ENCODE data around the gene TIMELESS. TPM values are rescaled to one million over a fixed set of nuclear protein-coding genes. Genes with fewer than 3 reads are reported as not detected.
A peak's percentile ranks its signal among the peaks of the same experiment; 100 is the strongest.
"Not testable (repeated sequence)": the region's sequence is repeated elsewhere in the genome, so short reads cannot be mapped to it uniquely, and the experiment has no call there.

TIMELESS gene, protein sequence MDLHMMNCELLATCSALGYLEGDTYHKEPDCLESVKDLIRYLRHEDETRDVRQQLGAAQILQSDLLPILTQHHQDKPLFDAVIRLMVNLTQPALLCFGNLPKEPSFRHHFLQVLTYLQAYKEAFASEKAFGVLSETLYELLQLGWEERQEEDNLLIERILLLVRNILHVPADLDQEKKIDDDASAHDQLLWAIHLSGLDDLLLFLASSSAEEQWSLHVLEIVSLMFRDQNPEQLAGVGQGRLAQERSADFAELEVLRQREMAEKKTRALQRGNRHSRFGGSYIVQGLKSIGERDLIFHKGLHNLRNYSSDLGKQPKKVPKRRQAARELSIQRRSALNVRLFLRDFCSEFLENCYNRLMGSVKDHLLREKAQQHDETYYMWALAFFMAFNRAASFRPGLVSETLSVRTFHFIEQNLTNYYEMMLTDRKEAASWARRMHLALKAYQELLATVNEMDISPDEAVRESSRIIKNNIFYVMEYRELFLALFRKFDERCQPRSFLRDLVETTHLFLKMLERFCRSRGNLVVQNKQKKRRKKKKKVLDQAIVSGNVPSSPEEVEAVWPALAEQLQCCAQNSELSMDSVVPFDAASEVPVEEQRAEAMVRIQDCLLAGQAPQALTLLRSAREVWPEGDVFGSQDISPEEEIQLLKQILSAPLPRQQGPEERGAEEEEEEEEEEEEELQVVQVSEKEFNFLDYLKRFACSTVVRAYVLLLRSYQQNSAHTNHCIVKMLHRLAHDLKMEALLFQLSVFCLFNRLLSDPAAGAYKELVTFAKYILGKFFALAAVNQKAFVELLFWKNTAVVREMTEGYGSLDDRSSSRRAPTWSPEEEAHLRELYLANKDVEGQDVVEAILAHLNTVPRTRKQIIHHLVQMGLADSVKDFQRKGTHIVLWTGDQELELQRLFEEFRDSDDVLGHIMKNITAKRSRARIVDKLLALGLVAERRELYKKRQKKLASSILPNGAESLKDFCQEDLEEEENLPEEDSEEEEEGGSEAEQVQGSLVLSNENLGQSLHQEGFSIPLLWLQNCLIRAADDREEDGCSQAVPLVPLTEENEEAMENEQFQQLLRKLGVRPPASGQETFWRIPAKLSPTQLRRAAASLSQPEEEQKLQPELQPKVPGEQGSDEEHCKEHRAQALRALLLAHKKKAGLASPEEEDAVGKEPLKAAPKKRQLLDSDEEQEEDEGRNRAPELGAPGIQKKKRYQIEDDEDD
- total RNA-seq (2014; rRNA removed), result 25.3 and 25.9 TPM in 2 replicates
- 23.3 TPM for polyA plus RNA-seq (2012)

DNA sequence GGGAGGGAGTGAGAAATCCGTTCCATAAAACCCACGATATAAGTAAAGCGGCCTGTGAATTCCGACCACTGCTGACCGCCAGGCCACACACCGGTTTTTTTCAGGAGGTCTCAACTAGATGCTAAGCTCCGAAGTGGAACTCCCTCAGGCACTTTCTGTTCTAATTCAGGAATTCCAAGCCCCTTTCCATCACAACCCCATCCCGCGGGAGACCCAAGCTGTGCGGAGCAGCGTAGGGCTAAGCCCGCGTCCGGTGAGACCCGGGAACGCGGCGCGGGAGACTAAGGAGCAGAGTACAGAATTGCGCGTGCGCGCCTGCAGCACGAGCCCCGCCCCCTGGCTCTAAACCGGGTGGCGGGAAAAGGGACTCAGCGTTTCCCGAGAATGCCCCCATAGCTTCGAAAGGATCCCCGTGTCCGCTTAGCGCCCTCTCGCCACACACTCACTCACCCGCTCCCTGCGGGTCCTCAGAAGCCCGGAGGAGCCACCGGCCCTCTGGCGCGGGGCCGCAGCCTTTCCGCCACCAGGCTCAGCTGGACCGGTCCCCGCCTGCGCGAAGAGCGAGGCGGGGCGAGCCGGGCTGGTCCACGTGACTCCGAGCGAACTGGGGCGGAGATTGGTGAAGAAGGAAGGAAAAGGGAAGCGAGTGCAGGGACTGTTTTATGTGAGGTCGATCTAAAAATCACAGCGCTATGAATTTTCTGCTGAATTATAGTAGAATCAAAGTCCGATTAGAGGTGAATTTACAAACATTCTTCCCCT, at the start of gene TIMELESS:
Gene TIMELESS (minus strand): TSS at position 567 of the 762 bp plus-strand sequence. CDS start 15,256 bp downstream, outside the sequence.
- DNase-seq (ENCODE audit: low read depth), result peak; percentile 86

DNA sequence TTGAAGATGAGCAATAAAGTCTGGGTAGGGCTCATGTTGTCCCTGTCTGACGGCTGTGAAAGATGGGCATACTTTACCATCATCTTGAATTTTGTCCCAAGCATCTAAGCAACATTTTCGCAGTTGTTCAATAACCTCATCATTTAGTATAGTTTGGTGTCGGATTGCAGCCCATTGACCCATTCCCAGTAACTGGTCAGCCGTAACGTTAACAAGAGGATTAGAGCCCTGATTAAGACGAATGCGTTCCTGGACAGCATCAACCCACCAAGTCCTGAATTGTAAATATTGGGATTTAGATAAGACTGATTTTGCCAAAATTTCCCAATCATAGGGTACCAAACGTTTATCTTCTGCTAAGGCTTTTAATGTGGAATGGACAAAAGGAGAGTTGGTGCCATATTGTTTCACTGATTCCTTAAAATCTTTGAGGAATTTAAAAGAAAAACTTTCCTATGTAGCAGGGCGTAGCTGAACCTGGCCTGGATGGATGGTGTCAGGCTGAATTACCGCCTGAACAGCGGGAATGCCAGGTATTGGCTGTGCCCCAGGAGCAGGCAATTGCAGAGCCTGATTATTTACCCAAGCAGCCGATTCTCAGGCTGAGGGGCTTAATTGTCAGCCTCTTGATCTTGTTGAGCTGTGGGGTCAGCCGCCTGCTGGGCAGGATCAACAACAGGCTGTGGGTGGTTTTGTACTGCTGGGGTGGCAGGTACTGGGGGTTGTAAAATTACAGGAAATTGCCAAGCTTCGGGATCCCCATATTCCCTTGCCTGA, 49.1 kb upstream of the TIMELESS start:
- DNase-seq (ENCODE audit: low read depth), result not testable (repeated sequence)

DNA sequence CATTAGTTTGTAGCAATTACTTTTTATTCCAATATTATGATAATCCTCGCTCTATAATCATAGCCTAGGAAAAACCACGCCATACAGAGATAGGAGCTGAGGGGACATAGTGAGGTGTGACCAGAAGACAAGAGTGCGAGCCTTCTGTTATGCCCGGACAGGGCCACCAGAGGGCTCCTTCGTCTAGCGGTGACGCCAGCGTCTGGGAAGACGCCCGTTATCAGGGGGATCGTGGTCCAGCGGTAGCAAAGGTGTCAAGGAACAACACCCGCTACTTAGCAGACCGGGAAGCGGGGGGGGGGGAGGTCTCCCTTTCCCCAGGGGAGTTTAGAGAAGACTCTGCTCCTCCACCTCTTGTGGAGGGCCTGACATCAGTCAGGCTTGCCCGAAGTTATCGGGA, 47.5 kb upstream of the TIMELESS start:
- not testable (repeated sequence) for DNase-seq (ENCODE audit: low read depth)

DNA sequence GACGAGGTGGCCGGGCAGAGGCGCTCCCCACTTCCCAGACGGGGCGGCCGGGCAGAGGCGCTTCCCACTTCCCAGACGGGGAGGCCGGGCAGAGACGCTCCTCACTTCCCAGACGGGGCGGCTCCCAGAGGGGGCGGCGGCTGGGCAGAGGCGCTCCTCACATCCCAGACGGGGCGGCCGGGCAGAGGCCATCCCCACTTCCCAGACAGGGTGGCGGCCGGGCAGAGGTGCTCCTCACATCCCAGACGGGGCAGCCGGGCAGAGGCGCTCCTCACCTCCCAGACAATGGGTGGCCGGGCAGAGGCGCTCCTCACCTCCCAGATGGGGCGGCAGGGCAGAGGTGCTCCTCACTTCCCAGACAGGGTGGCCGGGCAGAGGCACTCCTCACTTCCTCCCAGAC, 45.3 kb upstream of the TIMELESS start:
- not testable (repeated sequence) for DNase-seq (ENCODE audit: low read depth)

DNA sequence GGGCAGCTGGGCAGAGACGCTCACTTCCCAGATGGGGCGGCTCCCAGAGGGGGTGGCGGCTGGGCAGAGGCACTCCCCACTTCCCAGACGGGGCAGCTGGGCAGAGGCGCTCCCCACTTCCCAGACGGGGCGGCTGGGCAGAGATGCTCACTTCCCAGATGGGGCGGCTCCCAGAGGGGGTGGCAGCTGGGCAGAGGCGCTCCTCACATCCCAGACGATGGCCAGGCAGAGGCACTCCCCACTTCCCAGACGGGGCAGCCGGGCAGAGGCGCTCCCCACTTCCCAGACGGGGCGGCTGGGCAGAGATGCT, 44.8 kb upstream of the TIMELESS start:
- not testable (repeated sequence) for DNase-seq (ENCODE audit: low read depth)

DNA sequence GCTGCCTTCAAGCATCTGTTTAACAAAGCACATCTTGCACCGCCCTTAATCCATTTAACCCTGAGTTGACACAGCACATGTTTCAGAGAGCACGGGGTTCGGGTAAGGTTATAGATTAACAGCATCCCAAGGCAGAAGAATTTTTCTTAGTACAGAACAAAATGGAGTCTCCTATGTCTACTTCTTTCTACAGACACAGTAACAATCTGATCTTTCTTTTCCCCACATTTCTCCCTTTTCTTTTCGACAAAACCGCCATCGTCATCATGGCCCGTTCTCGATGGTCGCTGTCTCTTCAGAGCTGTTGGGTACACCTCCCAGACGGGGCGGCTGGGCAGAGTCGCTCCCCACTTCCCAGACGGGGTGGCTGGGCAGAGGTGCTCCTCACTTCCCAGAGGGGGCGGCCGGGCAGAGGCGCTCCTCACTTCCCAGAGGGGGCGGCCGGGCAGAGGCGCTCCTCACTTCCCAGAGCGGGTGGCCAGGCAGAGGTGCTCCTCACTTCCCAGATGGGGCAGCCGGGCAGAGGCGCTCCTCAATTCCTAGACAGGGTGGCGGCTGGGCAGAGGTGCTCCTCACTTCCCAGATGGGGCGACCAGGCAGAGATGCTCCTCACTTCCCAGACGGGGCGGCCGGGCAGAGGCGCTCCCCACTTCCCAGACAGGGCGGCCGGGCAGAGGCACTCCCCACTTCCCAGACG, 44.3 kb upstream of the TIMELESS start:
- DNase-seq (ENCODE audit: low read depth), result not testable (repeated sequence)

DNA sequence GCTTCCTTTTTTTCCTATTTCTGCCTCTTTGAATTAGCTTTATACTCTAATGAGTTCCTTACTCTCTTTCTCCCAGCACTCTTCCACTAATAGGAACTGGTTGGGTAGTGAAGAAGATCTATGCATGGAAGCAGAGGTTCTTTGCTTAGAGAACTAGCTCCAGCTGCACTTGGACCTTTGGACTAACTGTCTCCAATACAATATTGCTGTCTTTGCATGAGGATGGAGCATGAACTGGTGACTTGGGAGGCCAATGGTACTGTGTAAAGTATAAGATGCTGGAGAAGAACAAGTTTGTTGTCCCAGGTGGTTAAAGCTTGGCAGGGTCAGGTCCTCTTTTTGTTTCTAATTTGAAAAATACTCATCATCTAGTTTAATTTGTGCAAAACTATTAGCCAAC, 41.1 kb upstream of the TIMELESS start:
- DNase-seq (ENCODE audit: low read depth), result no peak

DNA sequence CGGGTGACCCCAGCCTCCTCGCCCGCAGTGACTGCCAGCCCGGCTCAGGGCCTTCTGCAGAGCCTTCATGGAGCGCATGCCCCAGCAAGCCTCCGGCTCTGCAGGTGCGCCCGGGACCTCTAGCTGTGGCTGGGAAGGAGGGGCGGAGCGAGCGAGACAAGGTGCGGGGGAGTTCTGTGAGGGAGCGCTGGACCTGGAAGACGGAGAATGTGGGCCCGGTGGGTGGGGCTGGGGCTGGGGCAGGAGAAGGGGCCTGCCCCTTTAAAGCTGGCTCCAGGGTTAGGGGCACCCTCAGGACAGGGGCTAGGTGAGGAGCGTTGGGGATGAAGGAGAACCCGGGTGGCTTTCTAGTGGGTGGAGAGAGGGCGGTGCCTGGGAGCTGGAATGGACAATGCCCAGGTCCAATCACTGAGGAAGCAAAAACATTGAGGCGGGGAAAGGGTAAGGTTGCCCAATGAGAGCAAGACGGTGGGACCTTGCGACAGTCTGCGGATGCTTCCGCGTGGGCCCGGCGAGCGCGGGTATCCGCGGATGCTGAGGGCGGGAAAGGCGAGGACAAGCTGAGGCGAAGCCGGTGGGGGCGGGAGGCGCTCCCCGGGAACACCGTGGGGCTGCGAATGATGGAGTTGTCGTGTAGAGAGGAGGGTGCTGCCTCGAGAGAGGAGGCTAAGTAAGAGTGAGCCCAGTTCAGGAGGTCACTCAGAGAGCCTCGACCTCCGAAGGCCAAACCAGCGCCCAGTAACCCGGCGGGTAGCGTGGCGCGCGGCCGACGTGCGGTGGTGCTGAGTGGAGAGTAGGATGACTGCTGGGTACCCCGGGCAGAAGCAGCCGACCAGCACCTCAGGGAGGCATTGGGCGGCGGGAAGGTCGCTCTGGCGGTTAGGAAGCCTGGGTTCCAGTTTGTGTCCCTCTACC, 39.1 kb upstream of the TIMELESS start, which contains the start of gene GLS2:
Gene GLS2 (minus strand): TSS at position 121 of the 915 bp plus-strand sequence. CDS start 43 bp downstream, at position 78.
- DNase-seq (ENCODE audit: low read depth), result peak; percentile 49

DNA sequence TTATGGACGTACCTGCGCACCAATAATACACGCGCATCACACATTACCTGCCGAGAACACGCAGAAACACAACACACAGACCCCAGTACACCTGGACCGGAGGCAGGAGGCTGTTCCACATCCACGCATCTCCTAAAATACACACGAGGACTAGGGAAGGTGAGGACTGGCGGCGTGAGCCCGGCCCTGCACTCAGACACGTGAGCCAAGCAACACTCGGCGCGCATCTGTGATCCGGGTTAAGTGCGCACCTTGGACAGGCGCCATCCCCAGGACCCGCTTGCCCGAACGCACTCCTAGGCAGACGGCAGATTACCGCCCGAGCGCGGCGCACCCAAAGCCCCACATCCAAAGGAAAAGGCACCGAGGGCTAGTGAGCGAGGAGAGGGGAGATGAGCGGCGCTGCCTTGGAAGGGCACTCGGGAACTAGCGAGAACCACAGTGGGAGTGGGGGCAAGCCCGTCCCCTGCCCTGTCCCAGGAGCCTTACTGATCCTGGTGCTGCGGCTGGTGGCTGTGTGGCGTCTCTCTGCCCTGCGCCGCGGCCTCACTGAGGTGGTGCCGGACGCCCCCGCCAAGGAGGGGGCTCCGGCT, 38.3 kb upstream of the TIMELESS start:
- DNase-seq (ENCODE audit: low read depth), result no peak

DNA sequence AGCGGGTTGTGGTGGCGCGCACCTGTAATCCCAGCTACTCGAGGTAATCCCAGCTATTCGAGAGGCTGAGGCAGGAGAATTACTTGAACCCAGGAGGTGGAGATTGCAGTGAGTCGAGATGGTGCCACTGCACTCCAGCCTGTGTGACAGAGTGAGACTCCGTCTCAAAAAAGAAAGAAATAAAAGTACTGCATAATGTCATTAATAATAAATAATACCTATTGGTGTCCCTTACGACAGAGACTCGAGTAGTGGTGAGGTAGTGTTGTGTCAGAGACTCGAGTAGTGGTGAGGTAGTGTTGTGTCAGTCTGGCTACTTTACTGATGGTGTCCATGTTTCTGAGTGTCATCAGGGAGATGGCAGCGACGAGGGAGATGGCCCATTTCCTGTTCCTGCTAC, 37.5 kb upstream of the TIMELESS start:
- DNase-seq (ENCODE audit: low read depth), result no peak

DNA sequence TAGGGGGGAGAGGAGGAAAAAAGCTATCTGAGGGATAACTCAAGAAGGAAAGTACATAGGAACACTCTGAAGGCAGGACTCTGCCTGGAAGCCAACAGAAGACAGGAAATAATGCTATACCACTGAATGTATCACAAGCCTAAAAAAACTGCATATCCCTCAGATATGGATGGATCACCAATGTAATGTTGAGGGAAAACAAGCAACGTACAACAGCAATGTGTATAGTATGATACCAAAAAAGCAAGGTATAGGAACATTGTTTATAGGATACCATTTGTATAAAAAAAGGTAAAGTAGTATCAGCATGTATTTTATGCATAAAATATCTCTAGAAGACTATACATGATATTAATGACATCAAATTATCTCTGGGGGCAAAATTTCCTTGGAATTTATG, 35.3 kb upstream of the TIMELESS start:
- DNase-seq (ENCODE audit: low read depth), result no peak

DNA sequence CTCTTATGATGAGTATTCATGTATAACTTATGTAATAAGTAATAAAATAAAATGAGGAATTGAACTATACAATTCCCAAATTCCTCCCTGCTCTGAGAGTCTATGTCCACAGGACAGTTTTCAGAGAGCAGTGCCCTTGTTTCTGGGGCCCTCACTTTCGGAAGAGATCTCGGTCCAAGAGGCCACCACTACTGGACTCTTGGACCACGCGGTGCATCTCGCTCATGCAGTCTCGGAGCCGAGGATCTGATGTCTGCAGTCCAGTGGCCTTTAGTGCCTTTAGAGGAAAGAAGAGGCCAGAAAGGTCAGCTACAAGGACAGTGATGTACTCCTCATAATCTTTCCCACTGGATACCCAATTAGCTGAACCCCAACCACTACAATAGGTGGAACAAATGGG, 30.4 kb upstream of the TIMELESS start:
- no peak for DNase-seq (ENCODE audit: low read depth)

DNA sequence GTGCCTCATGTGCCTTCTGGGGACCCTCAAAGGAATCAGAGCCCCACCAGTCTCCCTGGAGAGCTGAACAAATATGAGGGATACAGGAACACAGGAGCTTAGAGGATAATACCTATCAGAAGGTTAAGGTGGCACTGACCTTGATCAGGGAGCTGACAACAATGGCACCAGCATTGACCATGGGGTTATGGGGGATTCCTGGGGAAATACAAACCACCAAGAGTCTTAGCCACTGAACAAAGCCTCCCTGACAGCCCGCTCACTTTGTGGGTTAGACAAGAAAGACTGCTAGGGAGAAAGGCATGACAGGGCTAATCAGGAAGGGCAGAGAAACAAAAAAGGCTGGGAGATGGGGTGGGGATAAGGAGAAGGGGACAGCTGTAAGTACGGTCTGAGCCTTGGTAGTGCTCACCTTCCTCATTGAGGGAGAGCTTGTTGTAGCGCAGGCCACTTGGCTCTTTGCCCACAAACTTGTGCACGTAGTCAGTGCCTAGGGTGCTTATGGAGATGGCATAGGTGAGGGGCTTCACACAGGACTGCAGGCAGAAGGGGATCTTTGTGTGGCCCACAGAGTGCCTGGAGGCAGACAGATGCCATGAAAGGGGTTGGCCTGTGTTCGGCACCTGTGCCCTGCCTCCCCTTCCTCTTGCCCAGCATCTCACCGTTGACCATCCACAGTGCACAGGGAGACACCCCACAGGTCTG, 28.4 kb upstream of the TIMELESS start:
- DNase-seq (ENCODE audit: low read depth), result no peak

DNA sequence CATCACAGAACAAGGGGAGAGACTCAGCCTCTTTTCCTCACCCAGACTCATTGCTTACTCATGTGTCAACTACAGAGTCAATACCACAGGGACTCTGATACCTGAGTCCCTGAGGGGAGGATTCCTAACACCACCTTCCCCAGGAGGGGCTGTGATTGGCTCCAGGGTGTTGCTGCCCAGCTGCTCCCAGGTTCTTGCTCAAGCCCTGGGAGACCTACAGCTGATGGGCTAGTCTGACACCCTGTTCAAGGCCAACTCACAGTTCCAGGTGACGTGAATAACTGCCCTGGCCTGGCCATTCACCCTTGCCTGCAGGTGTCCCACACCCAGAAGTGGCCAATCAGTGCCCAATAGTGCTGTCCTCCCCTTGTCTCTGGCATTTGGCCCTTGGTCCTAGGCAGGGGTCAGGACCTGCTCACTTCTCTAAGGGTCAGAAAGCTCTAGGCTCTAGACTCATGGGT, 27.8 kb upstream of the TIMELESS start:
- DNase-seq (ENCODE audit: low read depth), result no peak

DNA sequence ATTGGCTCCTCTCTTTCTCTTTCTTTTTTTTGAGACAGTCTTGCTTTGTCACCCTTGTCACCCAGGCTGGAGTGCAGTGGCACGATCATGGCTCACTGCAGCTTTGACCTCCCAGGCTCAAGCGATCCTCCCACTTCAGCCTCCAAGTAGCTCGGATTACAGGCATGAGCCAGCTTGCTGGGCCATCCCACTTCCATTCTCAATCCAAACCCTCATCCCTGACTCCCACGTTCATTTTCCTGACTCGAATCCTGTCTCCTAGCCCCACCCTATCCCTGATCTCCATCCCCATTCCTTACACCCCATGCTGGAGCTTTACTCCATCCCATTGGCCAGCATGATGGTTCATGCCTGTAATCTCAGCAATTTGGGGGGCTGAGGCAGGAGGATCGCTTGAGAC, 26.9 kb upstream of the TIMELESS start:
- DNase-seq (ENCODE audit: low read depth), result no peak

DNA sequence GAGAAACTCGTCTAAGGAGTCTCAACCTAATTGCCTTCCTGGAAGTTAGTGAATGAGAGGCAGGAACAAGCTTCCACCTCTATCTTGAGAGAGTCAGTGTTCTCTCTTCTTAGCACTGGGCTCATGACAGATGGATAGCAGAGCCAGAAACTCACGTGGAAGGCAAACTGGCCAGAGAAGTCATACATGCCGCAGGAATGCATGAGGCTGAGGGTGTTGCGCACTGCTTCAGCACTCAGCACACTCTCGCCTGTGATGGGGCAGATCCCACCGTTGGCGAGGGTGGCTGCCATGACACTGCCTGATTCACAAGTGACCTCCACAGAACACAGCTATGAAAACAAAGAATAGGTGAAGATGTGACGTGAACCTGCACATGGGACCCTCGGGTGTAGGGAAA, 25.2 kb upstream of the TIMELESS start:
- DNase-seq (ENCODE audit: low read depth), result no peak
